Activated effector memory CD4-positive, alpha-beta T cell treated with Interleukin-2 at 50 U/mL for 16 hours (primary cell): Measurements from ENCODE around the gene POLR3GL.

Experiments used
- DNase-seq: peaks from one replicate; pipeline ENCODE4 v3.0.0-alpha.2; 2020

POLR3GL gene

DNA sequence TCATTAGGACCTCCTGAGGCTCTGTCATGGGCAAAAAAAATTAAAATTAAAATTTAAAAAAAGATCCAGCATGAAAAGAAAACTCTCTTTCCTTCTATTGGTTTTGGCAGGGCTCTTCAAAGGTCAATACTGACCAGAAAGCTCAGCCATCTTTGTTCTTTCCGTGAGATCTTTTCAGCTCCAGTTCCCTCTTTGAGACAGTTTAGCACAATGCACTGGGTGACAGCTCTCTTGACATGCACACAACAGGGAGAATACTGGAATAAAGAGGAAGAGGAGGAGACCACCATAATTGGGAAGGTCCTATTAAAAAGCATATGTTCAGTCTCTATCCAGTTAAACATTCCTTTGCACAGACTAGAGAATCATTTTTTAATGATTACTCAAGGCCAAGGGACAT, 13.0 kb upstream of the POLR3GL start:
- no peak for DNase-seq

DNA sequence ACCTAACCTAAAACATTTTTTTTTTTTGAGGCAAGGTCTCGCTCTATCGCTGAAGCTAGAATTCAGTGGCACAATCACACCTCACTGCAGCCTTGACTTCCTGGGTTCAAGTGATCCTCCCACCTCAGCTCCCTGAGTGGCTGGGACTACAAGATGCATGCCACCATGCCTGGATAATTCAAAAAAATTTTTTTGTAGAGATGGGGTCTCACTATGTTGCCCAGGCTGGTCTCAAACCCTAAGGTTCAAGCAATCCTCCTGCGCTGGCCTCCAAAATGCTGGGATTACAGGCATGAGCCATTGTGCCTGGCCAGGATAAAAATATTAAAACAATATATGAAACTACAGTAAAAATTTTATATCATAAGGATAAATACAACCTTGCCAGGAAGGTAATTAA, 11.6 kb upstream of the POLR3GL start:
- DNase-seq = no peak

DNA sequence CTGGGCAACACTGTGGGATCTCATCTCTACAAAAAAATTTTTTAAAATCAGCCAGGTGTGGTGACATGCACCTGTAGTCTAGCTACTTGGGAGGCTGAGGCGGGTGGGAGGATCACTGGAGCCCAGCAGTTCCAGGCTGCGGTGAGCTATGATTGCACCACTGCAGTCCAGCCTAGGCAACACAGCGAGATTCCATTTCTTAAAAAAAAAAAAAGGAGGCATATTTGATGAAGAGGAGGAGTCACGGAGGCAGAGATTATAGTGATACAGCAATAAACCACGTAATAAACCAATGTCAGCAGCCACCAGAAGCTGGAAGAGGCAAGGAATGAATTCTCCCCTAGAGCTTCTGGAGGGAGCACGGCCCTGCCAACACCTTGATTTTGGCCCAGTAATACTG, 10.6 kb upstream of the POLR3GL start:
- no peak for DNase-seq

DNA sequence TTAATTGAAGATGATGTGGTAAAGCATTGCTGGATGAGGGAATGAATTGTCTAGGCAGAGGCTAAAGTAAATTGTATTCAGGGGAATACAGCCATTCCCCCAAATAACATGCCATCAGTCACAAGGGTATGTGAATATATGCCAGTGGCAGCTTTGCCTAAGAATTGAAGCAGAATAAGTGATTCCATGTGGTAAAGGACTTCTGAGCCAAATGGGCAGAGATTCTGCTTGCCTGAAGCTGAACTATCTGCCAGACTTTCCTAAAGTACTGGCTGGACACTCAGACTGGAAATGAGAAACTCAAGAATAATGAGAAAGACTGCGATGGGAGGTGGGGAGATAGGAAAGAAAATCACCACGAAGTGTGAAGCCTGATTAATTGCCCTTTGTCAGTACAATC, 9.1 kb upstream of the POLR3GL start:
- no peak for DNase-seq

DNA sequence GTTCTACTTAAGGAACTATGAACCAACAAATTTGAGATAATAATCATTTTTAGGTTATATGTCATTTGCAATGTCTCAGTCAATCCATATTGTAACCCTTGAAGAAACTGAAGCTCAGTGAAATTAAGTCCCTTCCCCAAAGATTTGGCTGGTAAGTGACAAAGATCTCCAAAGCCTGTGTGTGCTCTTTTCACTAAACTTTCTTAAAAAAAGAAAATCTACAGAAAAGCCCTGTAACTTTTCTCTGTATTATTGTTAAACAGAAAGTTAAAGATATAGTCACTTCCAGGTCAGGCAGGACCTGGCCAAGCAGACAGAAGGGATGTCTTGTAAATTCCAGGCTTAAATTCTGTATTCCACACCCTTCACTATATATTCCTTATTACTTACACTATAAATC, 8.1 kb upstream of the POLR3GL start:
- no peak for DNase-seq

DNA sequence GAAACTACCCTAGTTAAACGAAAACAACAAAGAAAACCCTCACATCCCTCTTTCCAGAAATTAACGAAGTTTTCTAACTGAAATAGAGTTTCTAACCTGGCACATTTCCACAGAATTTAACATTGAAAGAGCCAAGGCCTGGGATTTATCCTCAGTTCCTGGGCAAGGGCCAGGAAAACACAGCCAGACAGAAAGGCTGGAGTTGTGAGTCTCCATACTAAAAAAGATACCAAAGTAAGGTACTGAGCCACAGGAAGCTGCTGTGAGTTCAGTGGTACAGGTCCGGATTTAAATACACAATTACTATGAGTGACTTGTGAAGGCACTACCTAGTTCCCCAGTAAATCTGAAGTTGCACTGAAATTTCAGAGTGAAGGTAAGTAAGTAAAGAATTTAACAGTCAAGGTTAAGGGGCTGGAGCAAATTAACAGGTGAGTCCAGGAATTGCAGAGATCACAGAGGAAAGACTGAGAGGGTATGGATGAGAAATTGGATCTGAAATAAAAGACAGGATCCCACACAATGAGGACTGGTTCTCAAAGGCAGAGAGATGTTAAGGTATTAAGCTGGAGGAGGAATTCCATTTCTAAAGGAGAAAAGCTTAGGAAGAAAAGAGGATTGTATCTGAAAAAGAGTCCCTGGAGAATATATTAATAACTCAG, 7.6 kb upstream of the POLR3GL start:
- DNase-seq = no peak

DNA sequence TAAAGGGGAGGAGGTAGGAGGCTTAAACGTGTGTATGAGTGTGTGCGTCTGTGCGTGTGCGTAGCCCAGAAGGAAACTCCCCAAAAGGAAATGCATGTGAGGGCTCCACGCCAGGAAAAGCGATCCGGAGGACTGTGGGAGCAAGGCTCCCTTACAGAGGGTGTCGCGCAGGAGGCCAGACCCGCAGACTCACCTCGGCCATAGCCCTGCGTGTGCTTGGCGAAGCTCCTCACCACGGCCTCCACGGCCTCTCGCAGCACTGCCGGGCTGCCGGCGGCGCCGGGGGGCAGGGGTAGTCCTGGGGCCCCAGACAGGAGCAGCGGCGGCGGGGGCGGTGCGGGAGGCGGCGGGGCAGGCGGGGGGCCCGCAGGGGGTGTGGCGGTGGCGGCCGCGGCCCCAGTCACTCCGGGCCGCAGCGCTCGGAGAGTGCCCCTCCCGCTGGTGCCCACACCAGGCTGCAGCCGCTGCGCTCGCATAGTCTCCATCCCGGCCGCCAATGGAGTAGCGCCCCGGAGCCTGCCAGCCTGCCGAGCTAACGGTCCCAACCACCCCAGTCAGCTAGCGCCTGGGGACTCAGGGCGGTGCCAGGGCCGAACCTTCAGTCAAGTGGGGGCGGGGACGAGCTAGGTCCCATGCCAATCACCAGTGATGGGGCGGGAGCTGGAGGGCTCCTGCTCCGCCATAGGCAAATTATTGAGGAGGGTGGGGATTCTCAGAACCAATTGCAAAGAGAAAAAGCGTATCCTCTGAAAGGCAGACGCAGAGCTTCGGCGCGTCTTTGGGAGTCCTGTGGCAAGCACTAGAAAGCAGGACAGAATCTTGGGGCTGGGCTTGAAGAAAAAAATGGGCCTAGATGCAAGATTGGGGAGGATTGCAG, 6.8 kb upstream of the POLR3GL start, which contains the start of gene LIX1L:
Gene LIX1L (minus strand): TSS at position 575 of the 877 bp plus-strand sequence. CDS start 90 bp downstream, at position 485.
- peak; percentile 93 for DNase-seq

DNA sequence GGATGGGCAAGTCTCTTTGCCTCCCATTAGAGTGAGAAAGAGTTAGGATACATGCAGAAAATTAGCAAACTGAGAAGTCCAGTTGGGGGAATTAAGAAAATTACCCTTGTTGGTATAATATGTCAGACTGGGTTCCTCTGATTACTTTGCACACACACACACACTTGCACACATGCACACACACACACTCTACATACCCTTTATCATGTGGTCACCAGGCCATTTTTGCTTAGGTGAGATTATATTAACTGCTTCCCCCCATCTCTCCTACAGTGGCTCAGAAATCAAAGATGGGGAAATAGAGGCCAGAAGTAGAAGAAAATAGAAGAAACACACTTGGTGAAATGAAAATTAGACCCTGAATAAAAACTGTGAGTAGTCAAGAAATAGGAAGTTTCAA, 5.8 kb upstream of the POLR3GL start:
- DNase-seq = no peak

DNA sequence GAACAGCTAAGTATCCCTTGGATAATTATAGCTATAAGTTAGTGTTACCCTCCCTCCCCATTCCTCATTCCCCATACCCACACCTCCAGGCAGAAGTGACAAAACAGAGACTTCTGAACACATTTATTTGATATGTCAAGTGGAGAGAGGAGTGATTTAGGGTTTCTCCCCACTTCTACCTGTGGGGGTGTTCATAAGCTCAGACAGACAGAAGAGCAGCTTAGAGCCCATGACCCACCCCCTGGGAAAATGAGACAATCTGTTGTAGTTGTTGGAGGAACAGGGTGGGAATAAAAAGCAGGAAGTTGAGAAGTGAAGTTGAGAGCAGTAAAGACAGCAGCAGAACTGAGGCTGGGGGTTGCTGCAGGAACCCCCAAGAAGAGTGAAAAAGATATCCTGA, 5.2 kb upstream of the POLR3GL start:
- DNase-seq = no peak

DNA sequence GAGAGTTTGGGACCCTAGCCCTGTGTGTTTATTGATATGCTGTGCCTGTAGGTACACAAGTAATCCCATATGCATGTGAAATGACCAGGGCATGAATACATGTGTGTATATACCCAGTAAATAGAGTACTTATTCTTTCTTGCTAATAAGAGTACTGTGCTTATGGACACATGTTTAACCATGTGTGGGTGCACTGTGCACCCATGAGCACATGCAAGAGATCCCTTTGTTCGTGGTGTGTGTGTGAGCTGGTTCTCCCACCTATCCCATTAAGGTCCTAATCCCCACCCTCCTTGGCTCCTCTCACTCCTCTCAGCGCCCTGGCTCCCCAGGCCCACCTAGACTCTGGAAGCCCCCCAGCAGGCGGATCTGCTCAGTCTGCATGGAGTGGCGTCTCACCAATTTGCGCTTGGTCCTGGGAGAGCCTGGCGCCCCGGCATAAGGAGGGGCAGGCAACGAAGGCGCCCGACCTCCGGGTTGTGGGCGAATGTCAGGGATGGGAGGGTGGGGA, 4.5 kb upstream of the POLR3GL start:
- no peak for DNase-seq

DNA sequence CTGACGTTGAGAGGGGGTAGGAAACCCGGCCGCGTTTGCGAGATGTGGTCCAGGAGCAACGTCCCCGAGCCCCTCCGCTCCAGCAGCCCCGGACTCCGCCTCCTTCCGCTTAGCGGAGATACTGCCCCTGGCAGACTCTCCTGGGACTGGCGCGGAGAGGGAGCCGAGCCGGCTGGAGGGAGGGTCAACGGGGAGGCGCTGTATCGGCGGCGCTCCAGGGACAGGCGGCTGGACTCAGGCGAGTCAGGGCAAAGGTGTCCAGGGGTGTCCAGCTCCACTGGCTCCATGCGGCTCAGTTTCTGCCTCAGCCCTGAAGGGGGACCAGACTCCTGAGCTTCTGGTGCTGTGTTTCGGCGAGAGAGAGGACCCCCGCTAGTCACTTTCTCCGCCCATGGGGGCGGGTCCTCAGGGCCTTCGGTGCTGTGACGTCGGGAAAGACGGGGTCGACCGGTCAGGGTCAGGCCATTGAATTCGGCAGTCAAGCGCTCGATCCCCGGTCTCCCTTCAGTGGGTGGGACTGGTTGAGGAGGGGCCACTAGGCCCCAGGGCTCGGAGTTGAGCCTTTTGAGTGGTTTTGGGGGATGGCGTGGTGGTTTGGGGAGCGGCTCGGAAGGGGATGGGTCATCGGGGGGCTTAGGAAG, 3.9 kb upstream of the POLR3GL start:
- peak; percentile 32 for DNase-seq

DNA sequence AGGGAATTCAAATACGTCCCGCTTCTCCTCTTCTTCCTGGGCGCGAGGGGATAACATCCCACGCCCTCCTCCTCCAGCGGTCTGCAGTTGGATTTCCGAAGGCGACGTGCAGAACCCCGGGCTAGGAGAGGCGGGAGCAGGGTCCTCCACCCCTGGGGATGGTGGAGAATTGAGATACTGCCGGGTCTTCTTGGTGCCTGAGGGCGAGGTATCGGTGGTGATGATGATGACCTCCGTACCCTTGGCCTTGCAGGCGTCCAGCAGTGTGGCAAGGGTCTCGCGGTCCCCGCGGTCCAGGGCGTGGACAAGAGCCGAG, 3.4 kb upstream of the POLR3GL start:
- DNase-seq = no peak

DNA sequence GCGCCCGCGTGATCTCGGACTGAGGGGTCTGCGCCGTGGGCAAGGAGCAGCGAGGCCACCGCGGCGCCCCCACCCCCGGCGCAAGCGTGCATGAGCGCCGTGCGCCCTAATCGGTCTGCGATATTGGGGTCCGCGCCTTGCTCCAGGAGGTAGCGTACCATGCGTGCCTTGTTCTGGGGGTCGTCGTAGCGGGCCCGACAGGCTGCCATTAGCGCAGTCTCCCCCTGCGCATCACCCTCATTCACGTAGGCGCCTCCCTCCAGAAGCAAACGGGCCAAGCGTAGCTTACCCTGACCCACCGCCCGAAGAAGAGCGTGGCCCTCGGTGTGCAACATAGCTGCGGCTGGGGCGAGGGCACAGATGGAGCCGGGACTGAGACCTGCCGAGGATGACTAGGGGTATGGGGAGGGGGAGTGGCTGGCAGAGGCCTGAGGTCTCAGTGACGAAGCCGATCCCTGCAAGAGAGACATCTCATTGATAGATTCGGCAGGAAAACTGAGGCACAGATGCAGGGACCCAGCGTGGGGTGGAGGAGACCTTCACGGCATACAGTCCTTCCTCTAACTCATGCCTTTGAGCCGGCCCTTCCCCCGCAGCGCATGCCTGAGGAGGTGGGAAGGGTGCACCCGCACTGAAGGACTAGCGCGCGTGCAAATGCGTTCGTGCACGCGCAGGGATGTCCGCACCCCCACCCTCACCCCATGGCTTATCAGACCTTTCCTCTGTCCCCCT, 2.9 kb upstream of the POLR3GL start:
- peak; percentile 42 for DNase-seq

DNA sequence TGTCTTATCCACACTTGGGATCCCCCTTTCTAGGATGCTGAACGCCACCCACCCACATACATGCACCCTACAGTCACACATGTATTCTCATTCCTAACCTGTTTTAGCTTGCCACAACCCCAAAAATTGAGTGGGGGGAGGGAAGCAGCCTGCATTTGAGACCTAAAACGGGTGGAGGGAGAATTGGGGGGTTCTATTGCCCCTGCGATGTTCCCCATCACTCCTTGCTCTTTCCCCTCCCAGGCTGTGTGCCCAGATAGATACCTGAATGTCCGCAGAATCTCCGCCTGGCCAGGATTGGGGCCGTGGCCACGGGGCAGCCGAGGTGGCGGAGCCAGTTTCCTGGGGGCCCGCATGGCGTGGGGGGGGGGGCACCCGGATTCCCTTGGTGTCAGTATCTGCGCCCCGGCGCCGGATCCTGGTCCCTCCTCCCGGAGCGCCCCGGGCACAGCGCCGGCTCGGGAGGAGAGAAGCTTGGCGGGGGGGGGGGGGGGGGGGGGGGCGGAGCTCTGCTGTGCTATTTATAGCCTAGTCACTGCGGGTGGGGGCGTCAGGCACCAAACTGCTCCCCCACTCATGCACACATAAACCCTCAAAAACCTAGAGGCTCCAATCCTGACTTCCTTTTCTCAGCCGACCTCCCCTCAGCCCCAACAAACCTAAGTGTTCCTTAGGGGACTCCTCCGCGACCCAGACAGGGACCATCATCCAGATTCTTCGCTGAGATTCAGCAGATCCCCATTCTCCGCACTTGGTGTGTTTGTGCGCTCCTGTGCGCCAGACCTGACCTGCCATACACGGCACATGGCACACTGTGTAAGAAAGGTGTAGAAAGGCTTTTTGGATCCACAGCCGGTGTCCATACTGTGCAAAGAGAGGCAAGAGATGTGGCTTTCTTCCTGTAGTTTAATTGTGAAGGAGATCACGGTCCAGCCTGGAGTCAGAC, 2.1 kb upstream of the POLR3GL start:
- DNase-seq = peak; percentile 22

DNA sequence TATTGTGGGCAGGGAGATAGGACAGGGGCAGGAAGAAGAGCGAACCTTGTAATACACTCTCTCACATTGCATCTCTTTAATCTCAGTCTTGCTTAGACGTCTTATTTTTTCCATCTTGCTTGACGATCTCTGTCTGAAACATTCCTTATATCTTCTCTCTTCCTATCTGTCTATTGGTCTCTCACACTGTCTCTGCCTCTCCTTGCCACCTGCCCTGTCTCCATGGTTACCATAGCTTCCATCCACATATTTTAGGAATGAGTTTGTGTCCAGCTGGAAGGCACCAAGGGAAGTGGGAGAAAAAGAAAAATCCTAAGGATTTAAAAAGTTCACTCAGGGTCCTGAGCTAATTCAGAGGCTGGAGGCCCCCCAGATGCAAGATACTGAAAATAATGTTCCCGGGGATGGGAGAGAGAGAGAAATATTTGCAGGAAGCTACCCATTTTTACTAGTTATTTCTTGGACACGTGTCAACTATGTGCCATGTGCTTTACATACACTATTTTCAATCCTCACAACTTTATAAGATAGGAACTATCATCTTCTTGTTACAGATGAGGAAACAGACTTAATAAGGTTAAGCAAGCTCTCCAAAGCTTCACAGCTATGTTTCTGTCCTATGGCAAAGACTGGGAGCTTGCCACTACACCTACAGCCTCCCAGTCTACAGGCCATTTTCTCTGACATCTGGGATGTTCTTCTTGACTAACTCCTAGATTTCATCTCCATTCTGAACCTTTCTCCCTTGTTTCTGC, 1.0 kb upstream of the POLR3GL start:
- DNase-seq = no peak

DNA sequence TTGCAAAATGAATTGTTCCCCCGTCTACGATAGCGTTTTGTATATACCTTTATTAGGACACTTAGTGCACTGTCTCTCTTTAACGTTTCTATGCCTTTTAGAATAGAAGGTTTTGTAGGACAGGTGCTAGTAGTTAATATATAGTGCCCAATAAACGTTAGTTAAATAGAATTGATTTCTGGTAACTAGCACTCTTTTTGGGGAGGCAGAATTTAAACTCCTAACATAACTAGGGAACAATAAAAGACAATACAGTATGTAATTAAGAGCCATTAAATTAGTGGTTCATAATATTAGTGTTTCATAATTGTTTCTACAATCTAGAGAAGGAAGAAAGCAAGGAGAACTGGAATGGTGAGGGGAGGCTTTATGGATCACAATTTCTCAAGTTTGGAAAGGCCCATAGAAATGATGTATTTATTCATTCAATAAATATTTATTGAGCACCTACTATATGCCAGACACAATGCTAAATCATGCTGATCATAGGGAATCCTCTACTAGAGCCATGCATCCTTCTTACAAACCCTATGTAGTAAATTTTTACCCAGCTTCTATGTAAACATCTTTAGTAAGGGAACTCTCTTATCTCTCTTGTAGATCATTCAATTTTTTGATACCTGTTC, 742 bp downstream of the POLR3GL start:
- DNase-seq = no peak

DNA sequence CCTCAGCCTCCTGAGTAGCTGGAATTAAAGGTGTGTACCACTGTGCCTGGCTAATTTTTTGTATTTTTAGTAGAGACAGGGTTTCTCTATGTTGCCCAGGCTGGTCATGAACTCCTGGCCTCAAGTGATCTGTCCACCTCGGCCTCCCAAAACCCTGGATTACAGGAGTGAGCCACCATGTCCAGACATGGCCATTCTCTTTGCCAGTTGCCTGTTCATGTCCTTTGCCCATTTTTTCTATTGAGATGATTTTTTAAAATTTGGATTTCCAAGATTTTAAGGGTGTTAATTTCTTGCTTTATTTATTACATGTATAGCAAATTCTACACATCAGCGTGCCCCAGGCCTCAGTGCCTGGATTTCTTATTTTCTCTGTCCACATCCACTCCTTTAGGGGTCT, 2.8 kb downstream of the POLR3GL start:
- no peak for DNase-seq

DNA sequence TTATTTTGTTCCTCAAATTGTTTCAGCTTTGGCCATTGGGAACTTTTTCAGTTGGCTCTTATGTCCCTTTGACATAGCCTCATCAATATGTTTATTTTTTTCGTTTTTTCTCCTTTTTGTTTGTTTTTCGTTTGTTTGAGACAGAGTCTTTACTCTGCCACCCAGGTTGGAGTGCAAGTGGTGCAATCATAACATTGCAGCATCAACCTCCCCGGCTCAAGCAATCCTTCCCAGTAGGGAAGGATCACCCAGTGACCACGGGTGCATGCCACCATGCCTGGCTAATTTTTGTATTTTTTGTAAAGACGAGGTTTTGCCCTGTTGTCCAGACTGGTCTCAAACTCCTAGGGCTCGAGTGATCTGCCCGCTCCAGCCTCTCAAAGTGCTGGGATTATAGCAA, 8.1 kb downstream of the POLR3GL start:
- DNase-seq = no peak

DNA sequence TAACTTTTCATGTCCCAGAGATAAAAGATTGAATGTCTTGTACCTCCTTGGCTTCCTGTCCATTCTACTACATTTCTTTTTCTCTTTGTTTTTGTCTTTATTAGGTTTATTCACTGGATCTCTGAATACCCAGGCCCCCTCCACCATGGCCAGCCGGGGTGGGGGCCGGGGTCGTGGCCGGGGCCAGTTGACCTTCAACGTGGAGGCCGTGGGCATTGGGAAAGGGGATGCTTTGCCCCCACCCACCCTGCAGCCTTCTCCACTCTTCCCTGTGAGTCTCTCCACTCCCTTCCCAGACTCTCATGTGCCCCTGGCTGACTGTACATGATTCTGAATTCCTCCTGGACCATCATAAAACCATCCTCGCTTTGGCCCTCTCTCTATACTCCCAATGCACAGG, 10.2 kb downstream of the POLR3GL start:
- no peak for DNase-seq

DNA sequence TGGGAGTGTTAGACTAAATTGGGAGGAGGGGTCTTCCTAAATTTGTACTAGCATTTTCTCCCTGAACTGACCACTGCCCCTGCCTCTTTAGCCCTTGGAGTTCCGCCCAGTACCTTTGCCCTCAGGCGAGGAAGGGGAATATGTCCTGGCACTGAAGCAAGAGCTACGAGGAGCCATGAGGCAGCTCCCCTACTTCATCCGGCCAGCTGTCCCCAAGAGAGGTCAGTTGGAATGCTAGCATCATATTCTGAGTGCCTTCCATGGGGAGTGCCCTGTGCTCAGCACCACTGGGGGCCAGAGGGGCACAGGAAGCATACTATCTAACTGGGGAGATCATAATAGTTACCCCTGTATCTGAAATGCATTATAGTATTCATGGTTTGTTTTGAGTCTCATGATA, 10.7 kb downstream of the POLR3GL start:
- no peak for DNase-seq

DNA sequence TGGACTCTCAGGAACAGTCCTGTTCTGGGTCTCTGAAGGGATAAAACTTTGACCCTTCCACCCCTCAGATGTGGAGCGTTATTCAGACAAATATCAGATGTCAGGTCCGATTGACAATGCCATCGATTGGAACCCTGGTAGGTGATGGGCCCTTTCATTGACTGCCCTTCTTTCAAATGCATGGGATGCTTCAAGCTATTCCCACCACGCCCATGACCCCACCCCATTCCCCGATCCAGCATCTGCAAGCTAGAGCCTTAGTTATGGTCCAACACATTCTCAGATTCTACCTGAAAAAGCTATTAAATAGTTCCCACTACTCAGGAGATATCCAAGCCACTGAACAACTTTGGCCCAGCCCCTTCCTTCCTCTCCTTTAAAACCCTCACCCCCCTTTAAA, 12.5 kb downstream of the POLR3GL start:
- DNase-seq = no peak
